Right lobe of liver (tissue), 4 donors: ENCODE data around the gene ZNF697.

ENCODE experiments used
- POLR2A ChIP-seq: fragments of 450-650 bp; IDR thresholded peaks from one replicate; pipeline ENCODE4 v1.6.1; 2017; ENCODE audit warnings: antibody characterized with exemption, mild to moderate bottlenecking
- TF ChIP-seq, protein P1 (sequence below), 4 donors: fragments of 200-600 bp in 3 of 4; fragments of 450-650 bp in 1 of 4; IDR thresholded peaks; one replicate each; pipeline versions ENCODE4 v1.5.1 to v1.8.0; 2016 to 2022; ENCODE audit warnings: antibody characterized with exemption in 4 of 4, mild to moderate bottlenecking in 2 of 4
- donor health status: DM: no; HTN: no; CAD: no.
- donor health status: DM: no; HTN: no; CAD: no.
- donor health status: DM: no; HTN: yes; CAD: no.

DNA sequence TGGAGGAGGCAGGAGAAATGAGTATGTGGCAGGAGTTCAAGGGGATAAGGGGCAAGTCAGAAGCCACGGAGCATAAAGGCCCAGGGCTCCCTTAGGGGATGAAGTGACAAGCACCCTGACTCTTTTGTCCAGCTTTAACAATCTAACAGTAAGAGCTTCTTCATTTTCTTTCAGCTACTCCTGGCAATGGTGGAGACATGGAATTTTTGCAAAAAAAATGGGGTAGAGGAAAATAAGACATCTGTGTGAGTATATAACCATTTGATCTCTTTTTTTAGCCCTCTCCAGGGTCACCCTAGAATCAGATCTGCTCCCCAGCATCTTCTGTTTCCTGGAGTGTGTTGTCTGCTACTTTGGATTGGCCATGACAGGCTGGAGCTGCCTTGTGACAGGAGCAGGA is 47.1 kb downstream of the ZNF697 start:
- TF ChIP-seq, protein P1, sequence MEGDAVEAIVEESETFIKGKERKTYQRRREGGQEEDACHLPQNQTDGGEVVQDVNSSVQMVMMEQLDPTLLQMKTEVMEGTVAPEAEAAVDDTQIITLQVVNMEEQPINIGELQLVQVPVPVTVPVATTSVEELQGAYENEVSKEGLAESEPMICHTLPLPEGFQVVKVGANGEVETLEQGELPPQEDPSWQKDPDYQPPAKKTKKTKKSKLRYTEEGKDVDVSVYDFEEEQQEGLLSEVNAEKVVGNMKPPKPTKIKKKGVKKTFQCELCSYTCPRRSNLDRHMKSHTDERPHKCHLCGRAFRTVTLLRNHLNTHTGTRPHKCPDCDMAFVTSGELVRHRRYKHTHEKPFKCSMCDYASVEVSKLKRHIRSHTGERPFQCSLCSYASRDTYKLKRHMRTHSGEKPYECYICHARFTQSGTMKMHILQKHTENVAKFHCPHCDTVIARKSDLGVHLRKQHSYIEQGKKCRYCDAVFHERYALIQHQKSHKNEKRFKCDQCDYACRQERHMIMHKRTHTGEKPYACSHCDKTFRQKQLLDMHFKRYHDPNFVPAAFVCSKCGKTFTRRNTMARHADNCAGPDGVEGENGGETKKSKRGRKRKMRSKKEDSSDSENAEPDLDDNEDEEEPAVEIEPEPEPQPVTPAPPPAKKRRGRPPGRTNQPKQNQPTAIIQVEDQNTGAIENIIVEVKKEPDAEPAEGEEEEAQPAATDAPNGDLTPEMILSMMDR (IDR thresholded peaks at IDR 0.05): no peak
- TF ChIP-seq POLR2A: no peak
